Measurements from ENCODE around the gene DOCK10.

The DOCK10 gene

DNA sequence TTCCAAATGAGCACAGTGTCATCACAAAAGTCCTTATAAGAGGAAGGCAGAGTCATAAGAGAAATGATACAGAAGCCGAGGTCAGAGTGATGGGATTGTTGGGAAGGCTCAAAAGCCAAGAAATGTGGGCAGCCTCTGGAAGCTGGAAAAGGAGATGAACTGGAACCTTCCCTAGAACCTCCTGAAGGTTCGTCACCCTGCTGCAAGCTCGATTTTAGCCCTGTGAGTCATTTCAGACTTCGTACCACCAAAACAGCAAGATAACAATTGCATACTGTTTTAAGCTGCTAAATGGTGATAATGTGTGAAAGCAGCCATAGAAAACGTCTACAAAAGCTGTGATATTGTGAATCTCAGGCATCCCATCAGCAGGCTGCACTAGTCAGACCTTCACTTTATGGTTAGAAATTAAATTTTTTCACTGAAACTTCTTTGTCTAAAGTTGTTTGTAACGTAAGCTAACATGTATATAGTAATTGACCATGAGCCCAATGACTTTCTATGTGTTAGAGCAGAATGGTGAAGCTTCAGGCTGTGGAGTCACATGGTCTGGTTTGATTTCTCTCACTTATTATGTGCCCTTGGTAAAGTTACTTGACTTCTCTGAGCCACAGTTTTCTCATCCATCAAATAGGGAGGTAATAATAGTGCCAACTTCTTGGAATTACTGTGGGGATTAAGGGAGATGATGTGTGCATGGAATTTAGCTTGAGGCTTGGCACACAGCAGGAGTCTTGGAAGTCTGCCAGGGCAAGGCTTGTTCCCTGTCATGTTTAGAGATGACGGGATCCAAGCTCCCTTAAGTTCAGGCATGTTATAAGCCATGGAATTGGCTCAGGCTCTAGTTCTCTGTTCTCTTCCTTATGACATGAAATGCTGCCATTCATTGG, 194.1 kb downstream of the DOCK10 start:
- DNase-seq (ENCODE audit: low read depth in 1 of 2, low spot score in 1 of 2) = peak in 1 of 2 experiments; percentile 82
- no peak for TF ChIP-seq JUND (IDR thresholded peaks at IDR 0.05; ENCODE audit: low read depth)

DNA sequence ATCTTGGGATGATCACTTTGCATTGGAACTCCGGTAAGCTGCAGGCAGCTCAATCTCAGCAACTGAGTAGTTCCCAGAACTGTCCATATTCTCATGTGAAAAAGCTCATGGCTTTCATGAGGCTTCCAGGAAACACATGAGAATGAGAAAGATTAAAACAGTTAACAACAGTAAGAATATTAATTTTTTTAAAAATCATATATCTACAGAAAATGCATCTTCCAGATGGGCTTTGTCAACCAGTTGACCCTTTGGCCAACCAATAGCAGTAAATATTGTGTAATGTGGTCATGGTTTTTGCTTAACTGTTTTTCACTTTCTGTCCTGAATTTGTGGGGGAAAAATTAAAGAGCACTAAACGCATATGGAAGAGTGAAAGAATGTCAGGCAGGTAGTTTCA, 194.9 kb downstream of the DOCK10 start:
- no peak for TF ChIP-seq JUND (IDR thresholded peaks at IDR 0.05; ENCODE audit: low read depth)
- in situ Hi-C loops (cut with HindIII; ENCODE audit: low pct_unique_long_range_greater_than_20kb, low sequenced_read_pairs) = no loop called here
- DNase-seq (ENCODE audit: low read depth in 1 of 2, low spot score in 1 of 2) = no peak

More for the DNA sequence above, 194.1 kb downstream of the DOCK10 start:
- in situ Hi-C loops (cut with HindIII; ENCODE audit: low pct_unique_long_range_greater_than_20kb, low sequenced_read_pairs) = no loop called here

GRCh38 chr2:224846686-224847085, 195.6 kb downstream of the DOCK10 start:
- in situ Hi-C loops (cut with HindIII; ENCODE audit: low pct_unique_long_range_greater_than_20kb, low sequenced_read_pairs) = no loop called here
- no peak for DNase-seq (ENCODE audit: low read depth in 1 of 2, low spot score in 1 of 2)
- TF ChIP-seq JUND (IDR thresholded peaks at IDR 0.05; ENCODE audit: low read depth) = no peak

GRCh38 chr2:224846161-224846560, 196.1 kb downstream of the DOCK10 start:
- TF ChIP-seq JUND (IDR thresholded peaks at IDR 0.05; ENCODE audit: low read depth) = no peak
- DNase-seq (ENCODE audit: low read depth in 1 of 2, low spot score in 1 of 2) = no peak
- in situ Hi-C loops (cut with HindIII; ENCODE audit: low pct_unique_long_range_greater_than_20kb, low sequenced_read_pairs) = no loop called here

GRCh38 chr2:224843141-224843540, 199.1 kb downstream of the DOCK10 start:
- DNase-seq (ENCODE audit: low read depth in 1 of 2, low spot score in 1 of 2) = no peak
- TF ChIP-seq JUND (IDR thresholded peaks at IDR 0.05; ENCODE audit: low read depth) = no peak
- in situ Hi-C loops (cut with HindIII; ENCODE audit: low pct_unique_long_range_greater_than_20kb, low sequenced_read_pairs) = no loop called here

GRCh38 chr2:224841910-224842309, 200.4 kb downstream of the DOCK10 start:
- no peak for DNase-seq (ENCODE audit: low read depth in 1 of 2, low spot score in 1 of 2)
- in situ Hi-C loops (cut with HindIII; ENCODE audit: low pct_unique_long_range_greater_than_20kb, low sequenced_read_pairs) = no loop called here
- TF ChIP-seq JUND (IDR thresholded peaks at IDR 0.05; ENCODE audit: low read depth) = no peak

GRCh38 chr2:224838335-224838734, 203.9 kb downstream of the DOCK10 start:
- in situ Hi-C loops (cut with HindIII; ENCODE audit: low pct_unique_long_range_greater_than_20kb, low sequenced_read_pairs) = no loop called here
- TF ChIP-seq JUND (IDR thresholded peaks at IDR 0.05; ENCODE audit: low read depth) = no peak
- no peak for DNase-seq (ENCODE audit: low read depth in 1 of 2, low spot score in 1 of 2)

DNA sequence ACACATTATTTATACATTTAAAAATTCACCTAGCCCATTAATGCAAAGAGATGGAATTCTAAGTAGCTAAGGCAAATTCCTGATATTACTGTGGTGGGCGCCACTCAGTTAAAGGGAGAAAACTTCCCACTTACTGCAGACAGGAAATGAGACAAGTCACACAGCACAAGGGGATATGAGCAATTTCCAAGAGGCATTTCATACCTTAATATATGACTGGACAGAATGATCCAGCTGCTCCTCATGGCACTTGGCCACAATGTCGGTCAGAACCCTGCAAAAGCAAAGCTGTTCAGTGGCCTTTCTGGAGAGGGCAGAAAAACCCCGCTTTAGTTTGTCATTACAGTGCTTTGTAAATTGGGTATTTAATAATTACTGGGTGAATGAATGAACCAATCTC, 204.7 kb downstream of the DOCK10 start:
- no peak for TF ChIP-seq JUND (IDR thresholded peaks at IDR 0.05; ENCODE audit: low read depth)
- in situ Hi-C loops (cut with HindIII; ENCODE audit: low pct_unique_long_range_greater_than_20kb, low sequenced_read_pairs) = no loop called here
- no peak for DNase-seq (ENCODE audit: low read depth in 1 of 2, low spot score in 1 of 2)

DNA sequence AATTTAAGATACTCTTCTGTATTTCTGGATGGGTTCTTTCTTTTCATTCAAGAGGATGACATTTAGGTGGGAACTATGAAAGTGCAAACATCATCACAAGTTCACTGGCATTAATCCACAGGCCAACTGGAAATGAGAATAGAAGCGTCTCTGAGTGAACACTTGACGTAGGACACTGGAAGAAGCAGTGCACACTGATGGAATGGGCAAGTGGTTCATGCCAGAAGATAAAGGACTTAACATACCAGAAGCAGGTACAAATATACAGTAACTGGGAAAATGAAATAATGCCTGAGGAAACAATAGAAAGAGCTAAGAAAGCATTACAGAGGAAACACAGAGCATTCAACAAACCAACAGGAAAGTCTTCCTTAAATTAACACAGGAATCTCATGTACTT, 205.2 kb downstream of the DOCK10 start:
- no peak for TF ChIP-seq JUND (IDR thresholded peaks at IDR 0.05; ENCODE audit: low read depth)
- DNase-seq (ENCODE audit: low read depth in 1 of 2, low spot score in 1 of 2) = no peak
- in situ Hi-C loops (cut with HindIII; ENCODE audit: low pct_unique_long_range_greater_than_20kb, low sequenced_read_pairs) = no loop called here

- no peak for DNase-seq (ENCODE audit: low read depth in 1 of 2, low spot score in 1 of 2)
- no peak for TF ChIP-seq JUND (IDR thresholded peaks at IDR 0.05; ENCODE audit: low read depth)
- in situ Hi-C loops (cut with HindIII; ENCODE audit: low pct_unique_long_range_greater_than_20kb, low sequenced_read_pairs) = no loop called here
Observed at GRCh38 chr2:224836263-224836662, 206.0 kb downstream of the DOCK10 start.

DNA sequence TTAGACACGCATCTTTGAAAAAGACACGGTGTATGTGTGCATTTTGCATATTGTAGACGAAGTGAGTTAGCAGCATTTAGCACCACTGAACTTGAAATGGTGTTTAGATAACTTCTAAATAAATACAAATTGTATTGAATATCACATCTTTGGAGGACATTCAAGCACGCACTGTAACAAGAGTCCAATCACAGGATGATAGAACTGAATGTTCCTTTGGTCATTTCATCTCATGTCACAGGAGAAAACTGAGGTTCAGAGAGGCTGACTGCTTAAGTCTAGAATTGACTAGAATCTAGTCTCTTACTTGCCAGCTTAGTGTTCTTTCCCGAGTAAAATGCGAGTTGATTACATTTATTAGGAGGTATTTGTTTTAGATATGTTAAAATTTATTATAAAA, 206.9 kb downstream of the DOCK10 start:
- no peak for DNase-seq (ENCODE audit: low read depth in 1 of 2, low spot score in 1 of 2)
- TF ChIP-seq JUND (IDR thresholded peaks at IDR 0.05; ENCODE audit: low read depth) = no peak
- in situ Hi-C loops (cut with HindIII; ENCODE audit: low pct_unique_long_range_greater_than_20kb, low sequenced_read_pairs) = no loop called here

DNA sequence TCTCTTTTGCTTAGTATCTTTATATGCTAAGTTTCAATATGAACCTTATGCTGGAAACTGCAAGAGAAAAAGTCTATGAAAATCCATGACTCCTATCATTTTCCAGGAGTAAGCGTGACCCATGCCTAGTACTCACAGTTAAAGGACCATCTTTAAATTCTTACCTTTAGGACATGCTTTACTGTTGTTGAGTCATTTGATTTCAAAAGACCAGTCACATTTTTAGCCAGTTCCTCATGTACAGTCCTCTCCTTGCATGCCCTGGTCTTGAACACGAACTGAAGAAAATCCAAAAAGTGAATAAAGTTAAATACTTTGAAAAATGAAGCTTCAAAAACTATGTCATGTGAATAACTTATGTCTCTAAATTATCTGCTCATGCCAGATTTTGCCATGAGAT, 208.3 kb downstream of the DOCK10 start:
- in situ Hi-C loops (cut with HindIII; ENCODE audit: low pct_unique_long_range_greater_than_20kb, low sequenced_read_pairs) = no loop called here
- no peak for DNase-seq (ENCODE audit: low read depth in 1 of 2, low spot score in 1 of 2)
- TF ChIP-seq JUND (IDR thresholded peaks at IDR 0.05; ENCODE audit: low read depth) = no peak

DNA sequence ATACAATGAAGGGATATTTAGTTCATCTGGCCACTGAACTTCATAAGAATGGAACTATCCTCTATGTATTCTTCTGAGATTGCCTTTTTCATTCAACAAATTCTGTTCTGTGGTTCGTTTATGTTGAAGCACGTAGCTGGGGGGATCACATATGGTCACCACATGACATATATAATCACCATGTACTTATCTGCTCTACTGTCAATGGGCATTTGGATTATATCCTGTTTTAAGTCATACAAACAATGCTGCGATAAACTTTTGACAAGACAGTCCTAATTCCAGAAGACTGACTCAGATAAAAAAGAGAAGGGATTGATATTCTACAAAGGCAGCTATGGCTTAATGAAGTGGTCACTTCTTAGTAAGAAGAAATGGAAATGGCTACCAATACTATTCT, 210.1 kb downstream of the DOCK10 start:
- DNase-seq (ENCODE audit: low read depth in 1 of 2, low spot score in 1 of 2) = no peak
- in situ Hi-C loops (cut with HindIII; ENCODE audit: low pct_unique_long_range_greater_than_20kb, low sequenced_read_pairs) = no loop called here
- TF ChIP-seq JUND (IDR thresholded peaks at IDR 0.05; ENCODE audit: low read depth) = no peak

DNA sequence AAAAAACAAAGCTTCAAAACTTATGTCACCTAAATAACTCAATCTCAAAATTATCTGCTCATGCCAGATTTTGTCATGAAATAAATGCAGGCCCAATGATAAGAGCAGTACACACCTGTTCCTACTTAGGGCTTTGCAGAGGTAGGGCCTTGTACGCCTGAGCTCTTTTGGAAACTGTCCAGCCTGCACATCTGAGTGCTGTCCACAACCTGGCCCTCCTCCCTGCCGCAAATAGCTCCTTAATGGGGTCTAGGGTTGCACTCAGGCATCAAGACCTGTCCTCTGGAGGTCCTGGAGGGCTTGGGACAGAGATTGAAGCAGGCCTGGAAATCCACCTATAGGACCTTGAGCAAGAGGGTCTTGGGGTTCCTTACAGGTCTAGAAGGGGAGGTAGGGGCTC, 210.7 kb downstream of the DOCK10 start:
- no peak for DNase-seq (ENCODE audit: low read depth in 1 of 2, low spot score in 1 of 2)
- in situ Hi-C loops (cut with HindIII; ENCODE audit: low pct_unique_long_range_greater_than_20kb, low sequenced_read_pairs) = no loop called here
- no peak for TF ChIP-seq JUND (IDR thresholded peaks at IDR 0.05; ENCODE audit: low read depth)

Measured in T47D (cell line).